ENCODE measurements around the gene SPATA31E1. TPM values are rescaled to one million over a fixed set of nuclear protein-coding genes. Genes with fewer than 3 reads are reported as not detected.
"Not testable (repeated sequence)": the region's sequence is repeated elsewhere in the genome, so short reads cannot be mapped to it uniquely, and the experiment has no call there.

Gene SPATA31E1
- total and polyA plus RNA-seq, 10 of the 15 experiments (the other 5 are each of a cell fraction or from before 2014, with no cell fraction given) = not detected

GRCh38 chr9:87850391-87850790 is 32.3 kb upstream of the SPATA31E1 start:
- 17% methylated on average over 4 of the region's 4 CpGs for WGBS (ENCODE audit: insufficient coverage, insufficient replicate concordance, low lambda C conversion rate, missing lambda C conversion rate)
- BruUV-seq (replicated peaks) = no TSS peak
- Histone ChIP-seq H3K4me2 (ENCODE audit: control insufficient read depth, insufficient read depth) (no peak overlapping the region), H3K36me3 (ENCODE audit: control insufficient read depth in 2 of 2, insufficient read depth in 2 of 2, low read length in 1 of 2) (no peaks in the 10 kb centered on the region), H3K9me3 (replicated peaks; ENCODE audit: control insufficient read depth, insufficient read depth, low read length) (no peaks in the 10 kb centered on the region), H3K9ac (ENCODE audit: control insufficient read depth, insufficient read depth, low read length) (no peak overlapping the region), H3K4me1 (ENCODE audit: control insufficient read depth, insufficient read depth, low read length) (no peaks in the 10 kb centered on the region), H4K20me1 (ENCODE audit: control insufficient read depth, insufficient read depth) (no peaks in the 10 kb centered on the region), H3K79me2 (ENCODE audit: control insufficient read depth, insufficient read depth, low read length) (no peaks in the 10 kb centered on the region), H2AFZ (ENCODE audit: control insufficient read depth, low read depth, low read length) (no peak overlapping the region), H3K27ac (ENCODE audit: control insufficient read depth, insufficient read depth) (no peak overlapping the region), H3K4me3 (no peak overlapping the region), H3K27me3 (replicated peaks in 1 of 2; ENCODE audit: control insufficient read depth in 2 of 2, insufficient read depth in 2 of 2, low read length in 1 of 2) (no peaks in the 10 kb centered on the region)
- intact Hi-C loops (cut with micrococcal nuclease; ENCODE audit: unreplicated experiment) (no loop called here), in situ Hi-C loops (cut with MboI) (no loop called here)
- no peak for DNase-seq (ENCODE audit: low read depth, low spot score)
- ChIA-PET SMC1A (ENCODE audit: uncharacterized antibody, unreplicated experiment) (no interaction called here), CTCF (interaction anchor here (0.8 kb wide), 1 partner anchor 13 kb away, joined by 6 read pairs; no protein-coding TSS in a partner anchor), POLR2A (no interaction called here), RAD21 (ENCODE audit: unreplicated experiment) (no interaction called here)
- TF ChIP-seq MEF2A (IDR thresholded peaks at IDR 0.05; ENCODE audit: insufficient read depth, low read depth, low read length) = no peak
- FAIRE-seq = no peak
- no peak for ATAC-seq

- H3K4me1 ChIP-seq (ENCODE audit: control insufficient read depth, insufficient read depth, low read length); H3K4me2 ChIP-seq (ENCODE audit: control insufficient read depth, insufficient read depth); ATAC-seq; H3K36me3 ChIP-seq (ENCODE audit: control insufficient read depth in 2 of 2, insufficient read depth in 2 of 2, low read length in 1 of 2); H2AFZ ChIP-seq (ENCODE audit: control insufficient read depth, low read depth, low read length); H3K27me3 ChIP-seq (replicated peaks in 1 of 2; ENCODE audit: control insufficient read depth in 2 of 2, insufficient read depth in 2 of 2, low read length in 1 of 2); BruUV-seq (replicated peaks); intact Hi-C loops (cut with micrococcal nuclease; ENCODE audit: unreplicated experiment); SMC1A ChIA-PET (ENCODE audit: uncharacterized antibody, unreplicated experiment); in situ Hi-C loops (cut with MboI); POLR2A ChIA-PET; CTCF ChIA-PET; DNase-seq (ENCODE audit: low read depth, low spot score); FAIRE-seq; H4K20me1 ChIP-seq (ENCODE audit: control insufficient read depth, insufficient read depth); H3K9me3 ChIP-seq (replicated peaks; ENCODE audit: control insufficient read depth, insufficient read depth, low read length); H3K9ac ChIP-seq (ENCODE audit: control insufficient read depth, insufficient read depth, low read length); H3K27ac ChIP-seq (ENCODE audit: control insufficient read depth, insufficient read depth); H3K4me3 ChIP-seq; H3K79me2 ChIP-seq (ENCODE audit: control insufficient read depth, insufficient read depth, low read length); RAD21 ChIA-PET (ENCODE audit: unreplicated experiment): not testable (repeated sequence)
- WGBS (ENCODE audit: insufficient coverage, insufficient replicate concordance, low lambda C conversion rate, missing lambda C conversion rate) = 0% methylated on average over 3 of the region's 4 CpGs
Measured at GRCh38 chr9:87851186-87851585, 31.5 kb upstream of the SPATA31E1 start.

Measured in GM12878 (cell line).